GM19452 (cell line): ENCODE results near the gene LCE2D.
"Not testable (repeated sequence)": the region's sequence is repeated elsewhere in the genome, so short reads cannot be mapped to it uniquely, and the experiment has no call there.

Experiments
- ATAC-seq: cut with Tn5 transposase; IDR thresholded peaks from one replicate; pipeline ENCODE4 v1.9.1; 2021; ENCODE audit not compliant: unreplicated experiment

The LCE2D gene, protein sequence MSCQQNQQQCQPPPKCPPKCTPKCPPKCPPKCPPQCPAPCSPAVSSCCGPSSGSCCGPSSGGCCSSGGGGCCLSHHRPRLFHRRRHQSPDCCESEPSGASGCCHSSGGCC

DNA sequence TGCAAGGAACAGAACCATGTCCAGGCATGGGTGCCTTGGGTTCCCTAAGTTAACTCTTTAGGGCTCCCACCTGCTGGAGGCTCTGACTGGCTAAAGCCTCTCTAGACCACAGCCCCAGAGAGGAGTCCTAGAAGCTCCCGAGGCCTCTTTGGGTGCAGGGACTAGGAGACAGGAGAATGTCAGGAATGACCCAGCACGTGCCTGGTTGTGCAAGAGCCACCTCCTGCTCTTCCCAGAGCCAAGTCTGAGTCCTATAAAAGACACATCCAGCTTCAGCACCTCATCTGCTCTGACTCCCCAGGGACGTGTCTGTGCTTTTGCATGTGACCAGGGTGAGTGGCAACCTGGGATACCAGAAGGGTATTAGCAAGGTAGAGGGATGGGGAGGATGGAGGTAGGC, at the start of gene LCE2D:
Gene LCE2D, plus strand, starts transcription at position 283 of the 400 bp plus-strand sequence. CDS start 726 bp downstream, outside the sequence.
- no peak for ATAC-seq

DNA sequence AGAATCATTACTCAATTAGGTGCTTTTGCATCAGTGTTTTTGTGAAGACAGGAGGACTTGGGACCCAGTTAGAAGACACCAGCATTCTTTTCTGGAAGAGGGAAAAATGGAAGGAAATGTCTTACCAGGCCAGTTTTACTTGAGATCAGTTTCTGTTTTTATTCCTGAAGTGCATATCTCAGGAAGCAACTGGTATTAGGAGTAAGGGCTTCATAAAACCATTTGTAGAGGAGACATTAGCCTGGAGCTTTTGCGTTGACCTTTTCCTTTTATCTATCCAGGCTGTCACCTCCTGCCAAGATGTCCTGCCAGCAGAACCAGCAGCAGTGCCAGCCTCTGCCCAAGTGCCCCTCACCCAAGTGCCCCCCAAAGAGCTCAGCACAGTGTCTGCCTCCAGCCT, 49.7 kb upstream of the LCE2D start, which contains the start of gene LCE3B:
Gene LCE3B, plus strand, starts transcription at position 301 of the 400 bp plus-strand sequence. Its CDS starts 0 bp downstream, at position 301.
- ATAC-seq: no peak

DNA sequence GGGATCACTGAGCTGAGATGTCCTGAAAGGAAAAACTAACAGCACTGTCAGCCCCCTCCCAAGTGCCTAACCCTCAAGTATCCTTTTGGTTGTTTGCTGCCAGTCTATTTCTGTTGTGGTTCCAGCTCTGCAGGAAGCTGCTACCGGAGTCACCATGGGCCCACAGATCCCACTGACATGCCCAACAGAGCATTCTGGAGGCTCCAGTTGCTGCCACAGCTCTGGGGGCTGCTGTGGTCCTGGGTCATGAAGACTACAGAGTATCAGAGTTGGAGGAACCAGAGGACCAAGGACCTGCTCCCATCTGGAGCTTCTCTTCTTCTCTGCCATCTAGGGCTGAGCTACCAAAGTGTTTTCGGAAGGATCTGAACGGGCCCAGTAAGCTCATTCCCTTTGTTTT, 41.2 kb upstream of the LCE2D start:
- ATAC-seq: no peak

DNA sequence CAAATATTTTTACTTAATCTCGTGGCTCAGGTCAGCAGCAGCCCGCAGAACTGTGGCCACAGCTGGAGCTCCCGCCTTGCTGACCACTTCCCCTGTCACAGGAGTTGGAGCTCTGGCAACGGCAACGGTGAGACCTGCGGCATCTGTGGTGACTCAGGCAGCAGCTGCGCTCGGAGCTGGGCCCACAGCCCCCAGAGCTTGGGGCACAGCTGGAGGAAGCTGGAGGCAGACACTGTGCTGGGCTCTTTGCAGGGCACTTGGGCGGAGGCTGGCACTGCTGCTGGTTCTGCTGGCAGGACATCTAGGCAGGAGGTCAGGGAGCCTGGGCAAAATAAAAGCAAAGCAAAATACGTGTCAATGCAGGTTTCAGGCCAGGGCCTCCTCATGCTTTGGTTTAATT, 40.4 kb upstream of the LCE2D start, which contains the start of gene LCE3A:
Gene LCE3A, minus strand, starts transcription at position 301 of the 400 bp plus-strand sequence. Its CDS starts 0 bp downstream, at position 301.
- no peak for ATAC-seq

DNA sequence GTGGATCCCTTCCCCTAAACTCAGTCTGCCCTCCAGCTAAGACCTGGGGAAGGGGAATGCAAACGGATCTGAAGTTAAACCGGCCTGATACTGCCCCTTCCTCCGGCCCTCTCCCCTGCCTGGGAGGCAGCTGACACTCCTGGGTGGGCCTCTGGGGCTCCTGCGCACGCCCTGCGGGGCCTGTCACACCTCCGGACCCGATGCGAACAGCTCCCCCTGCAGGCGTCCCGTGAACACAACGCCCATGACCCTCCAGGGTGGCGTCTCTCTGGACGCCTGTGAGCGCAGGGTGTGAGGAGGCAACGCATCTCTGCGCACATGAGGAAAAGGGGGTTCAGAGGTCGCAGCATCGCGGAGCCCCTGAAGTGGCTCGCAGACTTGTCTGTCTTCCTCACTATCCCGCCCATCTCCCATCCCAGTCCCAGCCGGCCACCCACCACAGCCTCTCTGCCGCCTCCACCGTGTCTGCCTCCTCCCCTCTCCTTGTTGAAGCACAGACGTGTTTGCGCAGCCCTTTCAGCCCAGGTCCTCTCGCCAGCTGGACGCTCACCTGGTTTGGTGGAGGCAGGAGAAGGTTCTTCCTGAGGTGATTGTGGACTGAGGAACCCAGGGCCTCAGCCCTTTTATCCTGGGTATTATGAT, 39.9 kb upstream of the LCE2D start:
- no peak for ATAC-seq

DNA sequence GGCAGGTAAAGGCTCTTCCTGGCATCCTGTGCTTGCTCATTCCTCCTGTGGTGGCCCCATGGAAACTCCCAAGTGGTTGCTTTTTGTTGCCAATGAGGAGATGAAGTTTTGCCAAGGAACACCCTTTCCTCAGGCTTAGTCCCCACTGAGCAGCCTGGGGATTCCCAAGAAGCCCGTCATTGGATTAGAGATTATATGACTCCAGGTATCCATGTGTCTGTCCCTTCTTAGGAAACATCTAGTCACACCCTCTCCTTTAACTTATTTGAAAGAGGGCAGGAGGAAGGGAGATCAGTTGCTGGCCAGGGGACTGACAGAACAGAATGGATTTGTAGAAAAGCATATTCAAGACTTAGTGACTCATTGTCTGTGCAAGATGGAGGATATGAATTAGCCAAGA, 36.4 kb upstream of the LCE2D start:
- no peak for ATAC-seq

DNA sequence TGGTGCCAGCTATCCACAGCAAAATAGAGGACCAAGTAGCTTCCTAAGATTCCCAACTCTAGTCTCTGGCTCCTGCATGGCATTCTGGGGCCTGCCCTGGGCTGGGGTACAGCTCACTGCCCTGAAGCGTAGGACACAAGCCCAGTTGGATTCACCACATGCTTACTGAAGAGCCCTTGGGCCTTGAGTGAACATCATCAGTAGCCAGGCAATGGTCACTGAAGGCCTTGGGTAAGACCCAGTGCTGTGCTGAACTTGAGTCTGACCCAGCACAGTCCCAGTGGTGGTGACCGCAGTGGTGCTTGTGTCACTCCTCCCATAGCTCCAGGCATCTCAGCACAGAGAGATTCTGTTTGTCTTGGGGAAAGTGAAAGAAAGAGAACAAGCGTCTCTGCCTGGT, 32.6 kb upstream of the LCE2D start:
- no peak for ATAC-seq

DNA sequence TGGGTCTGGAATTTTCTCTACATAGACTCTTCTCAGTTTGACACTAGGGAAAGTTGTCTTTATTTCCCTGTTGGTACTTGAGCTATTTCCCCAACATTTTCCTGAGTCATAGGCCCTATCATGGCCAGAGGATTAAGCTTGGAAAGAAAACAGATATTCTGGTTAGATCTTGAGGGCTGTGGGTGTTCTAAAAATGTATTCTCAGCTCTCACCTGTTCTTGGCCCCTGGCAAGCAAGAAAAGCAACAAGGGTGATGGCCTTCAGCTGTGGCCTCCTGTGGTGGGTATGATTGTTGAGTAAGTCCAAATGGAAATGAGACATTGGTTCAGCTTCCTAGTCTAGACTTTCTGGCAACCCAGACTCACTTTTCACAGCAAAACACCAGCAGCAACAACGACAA, 22.8 kb upstream of the LCE2D start:
- ATAC-seq: no peak

DNA sequence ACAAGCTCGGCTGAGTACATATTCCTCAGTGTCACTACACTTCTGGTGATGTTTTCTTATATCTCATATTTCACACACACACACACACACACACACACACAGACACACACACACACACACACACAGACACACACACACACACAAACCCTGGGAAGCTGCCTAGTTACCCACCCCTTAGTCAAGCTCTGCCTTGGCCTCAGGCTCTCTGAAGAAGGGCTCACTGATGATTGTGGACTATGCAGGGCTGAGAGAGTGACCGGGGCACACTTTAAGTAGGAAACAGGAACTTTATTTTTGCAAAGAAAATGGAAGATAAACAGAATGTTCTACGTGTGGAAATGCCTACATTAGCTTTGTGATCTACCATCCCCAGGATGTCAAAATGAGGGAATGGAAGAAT, 19.2 kb upstream of the LCE2D start:
- ATAC-seq: no peak

DNA sequence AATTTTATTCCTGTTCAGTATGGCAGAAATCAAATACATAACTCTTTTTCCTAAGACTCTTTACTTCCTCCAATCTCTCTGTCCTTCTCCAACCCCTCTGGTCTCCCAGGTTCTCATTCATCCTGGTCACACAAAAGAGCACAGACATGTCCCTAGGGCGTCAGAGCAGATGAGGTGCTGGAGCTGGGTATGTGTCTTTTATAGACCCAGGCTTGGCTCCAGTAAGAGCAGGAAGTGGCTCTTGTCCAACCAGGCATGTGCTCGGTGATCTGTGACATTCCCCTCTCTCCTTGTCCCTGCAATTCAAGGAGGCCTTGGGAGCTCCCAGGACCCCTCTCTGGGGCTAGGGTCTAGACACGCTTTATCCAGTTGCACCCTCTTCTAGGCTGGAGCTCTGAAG, 18.0 kb upstream of the LCE2D start:
- no peak for ATAC-seq

DNA sequence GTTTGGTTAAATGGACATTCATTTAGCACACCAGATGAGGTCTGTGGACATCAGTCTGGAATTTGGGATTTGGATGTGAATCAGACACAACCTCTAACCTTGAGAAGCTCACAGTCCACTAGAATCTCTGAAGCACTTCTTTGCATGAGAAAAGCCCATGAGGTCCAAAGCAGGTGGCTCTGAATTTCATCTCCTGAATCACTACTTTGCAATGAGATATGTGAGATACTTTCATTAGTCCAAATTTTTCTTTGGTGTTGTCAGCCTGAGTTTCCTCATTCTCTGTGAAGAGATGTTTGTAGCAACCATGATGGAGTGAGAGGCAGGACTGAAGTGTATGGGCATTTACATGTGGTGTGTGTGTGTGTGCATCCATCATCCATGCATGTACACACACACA, 16.5 kb upstream of the LCE2D start:
- ATAC-seq: no peak

DNA sequence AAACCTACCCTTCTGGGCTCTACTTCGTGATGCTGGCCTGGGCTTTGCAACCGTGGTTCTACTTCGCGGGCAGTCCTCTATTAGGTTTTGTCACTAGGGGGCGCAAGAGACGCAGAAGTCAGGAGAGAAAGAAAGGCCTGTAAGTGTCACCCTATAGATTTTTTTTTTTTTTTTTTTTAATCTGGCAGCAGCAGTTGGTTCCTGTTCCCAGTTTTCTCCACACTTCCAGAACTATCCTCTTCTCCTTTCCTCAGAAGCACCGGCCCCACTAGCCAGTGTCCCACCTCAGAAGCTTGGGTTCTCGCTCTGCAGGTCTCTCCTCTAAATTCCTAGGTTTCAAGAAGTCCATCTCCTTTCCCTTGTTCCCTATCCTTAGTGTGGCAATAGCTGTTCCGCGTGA, 9.1 kb upstream of the LCE2D start:
- no peak for ATAC-seq

DNA sequence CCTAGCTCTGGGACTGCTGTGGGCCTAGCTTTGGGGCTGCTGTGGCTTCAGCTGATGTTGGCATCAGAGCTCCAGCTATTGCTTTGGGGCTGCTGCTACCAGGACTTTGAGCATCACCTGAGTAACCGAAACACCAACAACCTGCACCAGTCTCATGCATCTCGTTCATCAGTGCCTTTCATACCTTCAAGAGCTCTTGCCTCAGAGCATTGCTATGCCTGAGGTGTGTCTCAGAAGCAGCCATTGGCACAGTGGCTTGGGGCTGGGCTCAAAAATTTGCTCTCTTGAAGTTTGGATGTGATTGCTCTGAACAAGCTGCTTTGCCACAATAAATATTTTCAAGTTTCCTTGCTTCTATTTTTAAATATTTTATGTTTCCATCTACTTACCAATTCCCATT, 6.7 kb upstream of the LCE2D start:
- ATAC-seq: no peak

DNA sequence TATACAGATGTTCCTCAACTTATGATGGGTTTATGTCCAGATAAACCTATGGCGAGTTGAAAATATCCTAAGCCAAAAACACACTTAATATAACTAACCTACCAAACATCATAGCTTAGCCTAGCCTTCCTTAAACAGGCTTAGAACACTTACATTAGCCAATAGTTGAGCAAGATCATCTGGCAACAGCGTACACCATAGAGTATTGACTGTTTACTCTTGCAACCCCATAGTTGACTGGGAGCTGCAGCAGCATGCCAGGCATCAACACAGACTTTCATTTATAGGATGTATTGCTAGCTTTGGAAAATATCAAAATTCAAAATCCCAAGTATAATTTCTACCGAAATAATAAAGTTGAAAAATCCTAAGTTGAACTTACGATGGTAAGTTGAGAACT, 5.5 kb upstream of the LCE2D start:
- no peak for ATAC-seq

DNA sequence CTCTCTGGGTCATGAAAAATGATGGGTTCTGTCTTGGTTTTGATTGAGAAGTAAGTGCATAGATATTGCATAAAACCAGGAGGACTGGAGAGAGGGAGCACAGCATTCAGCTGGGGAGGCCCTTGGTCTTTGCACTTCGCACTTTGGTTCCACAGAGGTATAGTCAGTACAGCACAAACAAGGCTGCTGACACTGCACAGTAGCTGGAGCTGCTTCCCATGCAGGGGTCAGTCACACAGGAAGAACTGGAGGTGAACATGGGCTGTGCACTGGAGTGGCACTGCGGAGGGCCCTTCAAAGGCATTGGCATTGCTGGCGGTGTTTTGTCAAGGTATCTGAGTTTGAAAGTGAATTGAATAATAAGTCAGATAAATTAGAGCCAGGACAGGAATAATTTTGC, 4.5 kb upstream of the LCE2D start:
- no peak for ATAC-seq

DNA sequence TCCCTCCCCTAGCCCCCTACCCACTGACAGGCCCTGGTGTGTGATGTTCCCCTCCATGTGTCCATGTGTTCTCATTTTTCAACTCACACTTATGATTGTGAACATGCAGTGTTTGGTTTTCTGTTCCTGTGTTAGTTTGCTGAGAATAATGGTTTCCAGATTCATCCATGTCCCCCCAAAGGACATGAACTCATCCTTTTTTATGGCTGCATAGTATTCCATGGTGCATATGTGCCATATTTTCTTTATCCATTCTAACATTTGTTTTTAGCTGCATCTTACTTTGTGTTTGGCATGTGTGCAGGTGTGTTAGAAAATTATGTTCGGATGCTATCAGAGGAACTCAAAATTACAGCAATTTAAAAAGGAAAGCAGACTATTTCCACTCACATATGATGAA, 3.0 kb downstream of the LCE2D start:
- ATAC-seq: not testable (repeated sequence)

DNA sequence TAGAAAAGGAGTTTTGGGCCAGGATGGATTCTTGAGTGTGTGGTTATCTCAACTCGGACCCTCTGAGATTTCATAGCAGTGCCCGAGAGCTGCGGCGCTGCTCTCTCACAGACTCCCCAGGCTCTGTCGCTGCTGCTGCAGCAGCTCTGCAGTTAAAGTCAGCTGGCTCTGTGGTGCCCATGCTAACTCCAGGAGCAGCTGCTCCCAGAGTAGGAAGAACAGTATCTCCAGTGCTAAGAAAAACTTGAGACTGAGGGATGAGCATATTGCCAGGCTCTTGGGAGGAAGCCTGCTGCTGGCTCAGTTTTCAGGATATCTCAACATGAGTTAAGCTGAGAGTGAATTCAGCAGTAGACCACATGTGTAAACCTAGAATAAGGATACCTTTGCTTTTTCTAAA, 4.5 kb downstream of the LCE2D start:
- no peak for ATAC-seq

DNA sequence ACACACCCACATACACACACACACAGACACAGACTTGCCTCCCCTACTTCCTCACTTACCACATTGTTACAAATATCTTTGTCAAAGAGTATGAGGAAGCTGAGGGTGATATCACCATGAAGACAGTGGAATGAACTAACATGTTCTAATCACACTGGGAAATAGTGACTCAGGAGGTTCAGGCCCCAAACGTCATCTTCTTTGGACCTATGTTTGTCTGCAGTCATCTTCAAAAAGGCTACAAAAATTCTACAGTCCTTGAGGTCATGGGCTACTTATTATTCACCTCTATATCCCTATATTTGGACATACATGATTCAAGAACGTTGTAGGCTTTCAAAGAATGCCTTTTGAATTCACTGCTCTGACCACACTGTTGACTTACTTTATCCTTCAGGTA, 9.8 kb downstream of the LCE2D start:
- no peak for ATAC-seq

DNA sequence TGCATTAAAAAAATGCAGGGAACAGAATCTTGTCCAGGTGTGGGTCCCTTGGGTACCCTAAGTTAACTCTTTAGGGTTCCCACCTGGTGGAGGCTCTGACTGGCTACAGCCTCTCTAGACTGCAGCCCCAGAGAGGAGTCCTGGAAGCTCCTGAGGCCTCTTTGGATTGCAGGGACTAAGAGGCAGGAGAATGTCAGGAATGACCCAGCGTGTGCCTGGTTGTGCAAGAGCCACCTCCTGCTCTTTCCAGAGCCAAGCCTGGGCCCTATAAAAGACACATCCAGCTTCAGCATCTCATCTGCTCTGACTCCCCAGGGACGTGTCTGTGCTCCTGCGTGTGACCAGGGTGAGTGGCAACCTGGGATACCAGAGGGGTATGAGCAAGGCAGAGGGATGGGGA, 11.8 kb downstream of the LCE2D start, which contains the start of gene LCE2C:
Gene LCE2C, plus strand, starts transcription at position 297 of the 400 bp plus-strand sequence. CDS start 737 bp downstream, outside the sequence.
- not testable (repeated sequence) for ATAC-seq

DNA sequence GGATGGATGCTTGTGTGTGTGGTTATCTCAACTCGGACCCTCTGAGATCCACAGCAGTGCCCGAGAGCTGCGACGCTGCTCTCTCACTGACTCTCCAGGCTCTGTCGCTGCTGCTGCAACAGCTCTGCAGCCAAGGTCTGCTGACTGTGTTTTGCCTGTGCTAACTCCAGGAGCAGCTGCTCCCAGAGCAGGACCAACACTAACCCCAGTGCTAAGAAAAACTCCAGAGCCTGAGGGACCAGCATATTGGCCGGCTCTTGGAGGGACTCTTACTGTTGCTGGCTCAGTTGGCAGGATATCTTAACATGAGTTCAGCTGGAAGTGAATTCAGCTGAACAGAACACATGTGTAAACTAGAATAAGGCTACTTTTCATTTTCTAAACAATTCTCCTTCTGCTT, 16.3 kb downstream of the LCE2D start:
- no peak for ATAC-seq

DNA sequence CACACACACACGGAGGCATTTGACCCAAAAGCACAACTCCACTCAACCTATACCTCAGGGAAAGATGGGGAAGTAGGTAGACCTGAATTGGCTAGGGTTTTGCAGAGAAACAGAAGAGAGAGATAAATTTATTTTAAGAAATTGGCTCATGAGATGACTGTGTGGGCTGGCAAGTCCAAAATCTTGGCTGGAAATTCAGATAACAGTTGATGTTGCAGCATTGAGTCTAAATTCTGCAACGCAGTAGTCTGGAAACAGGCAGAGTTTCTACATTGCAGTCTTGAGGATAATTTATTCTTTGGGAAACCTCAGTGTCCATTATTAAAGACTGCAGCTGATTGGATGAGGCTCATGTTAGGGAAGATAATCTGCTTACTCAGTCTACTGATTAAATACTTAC, 18.4 kb downstream of the LCE2D start:
- ATAC-seq: no peak

DNA sequence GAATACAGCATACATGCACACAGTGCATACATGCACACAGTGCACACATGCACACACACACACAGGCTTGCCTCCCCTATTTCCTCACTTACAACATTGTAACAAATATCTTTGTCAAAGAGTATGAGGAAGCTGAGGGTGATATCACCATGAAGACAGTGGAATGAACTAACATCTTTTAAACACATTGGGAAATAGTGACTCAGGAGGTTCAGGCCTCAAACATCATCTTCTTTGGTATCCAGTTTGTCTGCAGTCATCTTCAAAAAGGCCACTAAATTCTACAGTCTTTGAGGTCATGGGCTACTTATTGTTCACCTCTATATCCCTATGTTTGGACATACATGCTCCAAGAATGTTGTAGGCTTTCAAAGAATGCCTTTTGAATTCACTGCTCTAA, 20.7 kb downstream of the LCE2D start:
- no peak for ATAC-seq

DNA sequence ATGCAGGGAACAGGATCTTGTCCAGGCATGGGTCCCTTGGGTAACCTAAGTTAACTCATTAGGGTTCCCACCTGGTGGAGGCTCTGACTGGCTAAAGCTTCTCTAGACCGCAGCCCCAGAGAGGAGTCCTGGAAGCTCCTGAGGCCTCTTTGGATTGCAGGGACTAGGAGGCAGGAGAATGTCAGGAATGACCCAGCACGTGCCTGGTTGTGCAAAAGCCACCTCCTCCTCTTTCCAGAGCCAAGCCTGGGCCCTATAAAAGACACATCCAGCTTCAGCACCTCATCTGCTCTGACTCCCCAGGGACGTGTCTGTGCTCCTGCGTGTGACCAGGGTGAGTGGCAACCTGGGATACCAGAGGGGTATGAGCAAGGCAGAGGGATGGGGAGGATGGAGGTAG, 22.6 kb downstream of the LCE2D start, which contains the start of gene LCE2B:
Gene LCE2B, plus strand, starts transcription at position 301 of the 400 bp plus-strand sequence. CDS start 721 bp downstream, outside the sequence.
- not testable (repeated sequence) for ATAC-seq
